ENCODE results near the gene MRM3. TPM values are rescaled to one million over a fixed set of nuclear protein-coding genes. Genes with fewer than 3 reads are reported as not detected.
"Not testable (repeated sequence)": the region's sequence is repeated elsewhere in the genome, so short reads cannot be mapped to it uniquely, and the experiment has no call there.

The MRM3 gene
- total RNA-seq, 5 donors from 2014 or later (not counting 1 experiment from before 2014, with no cell fraction given): 23.0 to 34.1 (median 25.6) TPM

- H3K4me3 ChIP-seq (ENCODE audit: control insufficient read depth in 1 of 2, extremely low read depth in 1 of 2, low read length in 1 of 2); H3K27me3 Mint-ChIP-seq; DNase-seq; H3K27ac Mint-ChIP-seq; H3K27ac ChIP-seq (ENCODE audit: low read length); POLR2A ChIA-PET; H3K4me3 Mint-ChIP-seq; CTCF ChIA-PET; H3K9me3 ChIP-seq; H3K9me3 Mint-ChIP-seq; H3K27me3 ChIP-seq (replicated peaks in 1 of 2; ENCODE audit: control insufficient read depth in 2 of 2, extremely low read depth in 1 of 2, insufficient read depth in 2 of 2, low read length in 1 of 2); ATAC-seq (replicated peaks in 1 of 4): not testable (repeated sequence)
- peaks cover 23 to 35% (median 31%) of the 10 kb centered on the region in 3 donors for H3K4me1 Mint-ChIP-seq
- Histone ChIP-seq H3K4me1 (ENCODE audit: control insufficient read depth in 1 of 2, extremely low read depth in 1 of 2, insufficient read depth in 2 of 2, low read length in 2 of 2) (peaks cover 15 to 24% of the 10 kb centered on the region in 2 experiments), H3K36me3 (ENCODE audit: control insufficient read depth in 2 of 2, extremely low read depth in 1 of 2, insufficient read depth in 1 of 2, low read length in 1 of 2) (peaks cover 14 to 35% of the 10 kb centered on the region in 2 donors)
- WGBS (ENCODE audit: insufficient coverage): 100% methylated on average over 1 of the region's 7 CpGs
- peaks cover 22% of the 10 kb centered on the region for H3K36me3 Mint-ChIP-seq
Measured at GRCh38 chr17:785901-786300, 3.7 kb downstream of the MRM3 start.

GRCh38 chr17:787641-788221 lies 5.6 kb downstream of the MRM3 start:
- no peak overlapping the region for H3K27ac Mint-ChIP-seq

GRCh38 chr17:788551-788950 lies 6.4 kb downstream of the MRM3 start:
- Mint-ChIP-seq H3K4me1 (peaks cover 10 to 14% (median 12%) of the 10 kb centered on the region in 3 donors), H3K4me3 (no peak overlapping the region), H3K9me3 (no peaks in the 10 kb centered on the region), H3K36me3 (peaks cover 30% of the 10 kb centered on the region), H3K27ac (no peak overlapping the region), H3K27me3 (no peaks in the 10 kb centered on the region)
- Histone ChIP-seq H3K36me3 (ENCODE audit: control insufficient read depth in 2 of 2, extremely low read depth in 1 of 2, insufficient read depth in 1 of 2, low read length in 1 of 2) (peaks cover 20 to 57% of the 10 kb centered on the region in 2 donors), H3K4me3 (ENCODE audit: control insufficient read depth in 1 of 2, extremely low read depth in 1 of 2, low read length in 1 of 2) (no peak overlapping the region), H3K4me1 (ENCODE audit: control insufficient read depth in 1 of 2, extremely low read depth in 1 of 2, insufficient read depth in 2 of 2, low read length in 2 of 2) (peaks cover 3 to 4% of the 10 kb centered on the region in 2 experiments), H3K9me3 (no peaks in the 10 kb centered on the region), H3K27ac (ENCODE audit: low read length) (no peak overlapping the region), H3K27me3 (replicated peaks in 1 of 2; ENCODE audit: control insufficient read depth in 2 of 2, extremely low read depth in 1 of 2, insufficient read depth in 2 of 2, low read length in 1 of 2) (no peaks in the 10 kb centered on the region)
- ATAC-seq (replicated peaks in 1 of 4) (no peak), DNase-seq (no peak)
- ChIA-PET POLR2A (no interaction called here), CTCF (interaction anchor here in 1 of 2 donors (0.6 kb wide), 1 partner anchor 468 kb away, joined by 3 read pairs; no protein-coding TSS in a partner anchor)
- WGBS (ENCODE audit: insufficient coverage): 95% methylated on average over 3 of the region's 4 CpGs

More at GRCh38 chr17:787641-788221, 5.6 kb downstream of the MRM3 start:
- Histone ChIP-seq H3K27me3 (replicated peaks in 1 of 2; ENCODE audit: control insufficient read depth in 2 of 2, extremely low read depth in 1 of 2, insufficient read depth in 2 of 2, low read length in 1 of 2) (no peaks in the 10 kb centered on the region), H3K4me1 (ENCODE audit: control insufficient read depth in 1 of 2, extremely low read depth in 1 of 2, insufficient read depth in 2 of 2, low read length in 2 of 2) (peaks cover 11% of the 10 kb centered on the region in 2 experiments), H3K9me3 (no peaks in the 10 kb centered on the region), H3K4me3 (ENCODE audit: control insufficient read depth in 1 of 2, extremely low read depth in 1 of 2, low read length in 1 of 2) (no peak overlapping the region), H3K27ac (ENCODE audit: low read length) (no peak overlapping the region), H3K36me3 (ENCODE audit: control insufficient read depth in 2 of 2, extremely low read depth in 1 of 2, insufficient read depth in 1 of 2, low read length in 1 of 2) (peaks cover 20 to 54% of the 10 kb centered on the region in 2 donors)
- Mint-ChIP-seq H3K9me3 (no peaks in the 10 kb centered on the region), H3K4me1 (peaks cover 10 to 21% (median 20%) of the 10 kb centered on the region in 3 donors), H3K4me3 (no peak overlapping the region), H3K36me3 (peaks cover 30% of the 10 kb centered on the region), H3K27me3 (no peaks in the 10 kb centered on the region)
- DNase-seq (no peak), ATAC-seq (replicated peaks in 1 of 4) (no peak)
- ChIA-PET CTCF (interaction anchor here (0.6 kb wide), 4 partner anchors 8 to 469 kb away, joined by 3 to 5 read pairs (median 3); no protein-coding TSS in a partner anchor), POLR2A (no interaction called here)
- WGBS (ENCODE audit: insufficient coverage): 95% methylated on average over 4 of the region's 12 CpGs

GRCh38 chr17:789160-789840 lies 7.1 kb downstream of the MRM3 start:
- whole genome bisulfite sequencing (ENCODE audit: insufficient coverage): 96% methylated on average over 8 of the region's 14 CpGs
- Histone ChIP-seq H3K27ac (ENCODE audit: low read length) (no peak overlapping the region), H3K4me3 (ENCODE audit: control insufficient read depth in 1 of 2, extremely low read depth in 1 of 2, low read length in 1 of 2) (no peak overlapping the region), H3K4me1 (ENCODE audit: control insufficient read depth in 1 of 2, extremely low read depth in 1 of 2, insufficient read depth in 2 of 2, low read length in 2 of 2) (peaks cover 0 to 3% of the 10 kb centered on the region in 2 experiments), H3K9me3 (no peaks in the 10 kb centered on the region), H3K27me3 (replicated peaks in 1 of 2; ENCODE audit: control insufficient read depth in 2 of 2, extremely low read depth in 1 of 2, insufficient read depth in 2 of 2, low read length in 1 of 2) (no peaks in the 10 kb centered on the region), H3K36me3 (ENCODE audit: control insufficient read depth in 2 of 2, extremely low read depth in 1 of 2, insufficient read depth in 1 of 2, low read length in 1 of 2) (peaks cover 20 to 57% of the 10 kb centered on the region in 2 donors)
- H3K27me3 Mint-ChIP-seq: no peaks in the 10 kb centered on the region
- POLR2A ChIA-PET: no interaction called here
- DNase-seq: no peak
- ATAC-seq (replicated peaks in 1 of 4): no peak
- no peak overlapping the region for H3K27ac Mint-ChIP-seq
- H3K36me3 Mint-ChIP-seq: peaks cover 30% of the 10 kb centered on the region
- CTCF ChIA-PET: no interaction called here
- no peak overlapping the region for H3K4me3 Mint-ChIP-seq
- peaks cover 3 to 8% (median 5%) of the 10 kb centered on the region in 3 donors for H3K4me1 Mint-ChIP-seq
- H3K9me3 Mint-ChIP-seq: no peaks in the 10 kb centered on the region

- H3K4me3 Mint-ChIP-seq; H3K4me1 ChIP-seq (ENCODE audit: control insufficient read depth in 1 of 2, extremely low read depth in 1 of 2, insufficient read depth in 2 of 2, low read length in 2 of 2); H3K27ac ChIP-seq (ENCODE audit: low read length); H3K27me3 Mint-ChIP-seq; H3K4me3 ChIP-seq (ENCODE audit: control insufficient read depth in 1 of 2, extremely low read depth in 1 of 2, low read length in 1 of 2); H3K27me3 ChIP-seq (replicated peaks in 1 of 2; ENCODE audit: control insufficient read depth in 2 of 2, extremely low read depth in 1 of 2, insufficient read depth in 2 of 2, low read length in 1 of 2); H3K4me1 Mint-ChIP-seq; H3K9me3 ChIP-seq; H3K27ac Mint-ChIP-seq; H3K9me3 Mint-ChIP-seq; POLR2A ChIA-PET; ATAC-seq (replicated peaks in 1 of 4); CTCF ChIA-PET; DNase-seq: not testable (repeated sequence)
- 94% methylated on average over 22 of the region's 38 CpGs for WGBS (ENCODE audit: insufficient coverage)
- H3K36me3 ChIP-seq (ENCODE audit: control insufficient read depth in 2 of 2, extremely low read depth in 1 of 2, insufficient read depth in 1 of 2, low read length in 1 of 2): peaks cover 20 to 53% of the 10 kb centered on the region in 2 donors
- peaks cover 30% of the 10 kb centered on the region for H3K36me3 Mint-ChIP-seq
Measured at GRCh38 chr17:789931-790873, 8.0 kb downstream of the MRM3 start.

GRCh38 chr17:790874-791247 lies 8.7 kb downstream of the MRM3 start:
- ATAC-seq (replicated peaks in 1 of 4); H3K27ac ChIP-seq (ENCODE audit: low read length); DNase-seq; H3K4me3 ChIP-seq (ENCODE audit: control insufficient read depth in 1 of 2, extremely low read depth in 1 of 2, low read length in 1 of 2); H3K27me3 ChIP-seq (replicated peaks in 1 of 2; ENCODE audit: control insufficient read depth in 2 of 2, extremely low read depth in 1 of 2, insufficient read depth in 2 of 2, low read length in 1 of 2); H3K27ac Mint-ChIP-seq; H3K4me3 Mint-ChIP-seq; H3K27me3 Mint-ChIP-seq; H3K9me3 Mint-ChIP-seq; H3K4me1 ChIP-seq (ENCODE audit: control insufficient read depth in 1 of 2, extremely low read depth in 1 of 2, insufficient read depth in 2 of 2, low read length in 2 of 2); H3K9me3 ChIP-seq; CTCF ChIA-PET: not testable (repeated sequence)
- POLR2A ChIA-PET: interaction anchor here in 1 of 2 donors (0.5 kb wide), 1 partner anchor 667 kb away, joined by 4 read pairs; no protein-coding TSS in a partner anchor
- Mint-ChIP-seq H3K36me3 (peaks cover 30% of the 10 kb centered on the region), H3K4me1 (peaks cover 6 to 13% (median 6%) of the 10 kb centered on the region in 3 donors)
- peaks cover 20 to 50% of the 10 kb centered on the region in 2 donors for H3K36me3 ChIP-seq (ENCODE audit: control insufficient read depth in 2 of 2, extremely low read depth in 1 of 2, insufficient read depth in 1 of 2, low read length in 1 of 2)
- WGBS (ENCODE audit: insufficient coverage): no CpG with 5 or more reads among the region's 12 CpGs

Data from T-cell (primary cell).